Testis (tissue), 3 donors: ENCODE results near the gene MRPL42. TPM values are rescaled to one million over a fixed set of nuclear protein-coding genes. Genes with fewer than 3 reads are reported as not detected.

Experiments used
- DNase-seq: peaks from one replicate; pipeline ENCODE4 v3.0.0-alpha.2; 2019
- H3K27ac ChIP-seq, 2 donors: fragments of 200-600 bp; sonication (generic); one replicate each; pipeline ENCODE4 v1.5.1; 2019
- H3K27me3 ChIP-seq: fragments of 200-600 bp; sonication (generic); one replicate; pipeline ENCODE4 v1.5.1; 2019
- H3K36me3 ChIP-seq: fragments of 200-600 bp; sonication (generic); one replicate; pipeline ENCODE4 v1.5.1; 2017; ENCODE audit warnings: low read depth; ENCODE audit errors: missing control alignments
- H3K4me1 ChIP-seq: fragments of 200-600 bp; sonication (generic); one replicate; pipeline ENCODE4 v1.5.1; 2019
- H3K4me3 ChIP-seq, 2 donors: fragments of 200-600 bp; sonication (generic); one replicate each; pipeline ENCODE4 v1.5.1; 2017 to 2019
- H3K9me3 ChIP-seq: fragments of 200-600 bp; sonication (generic); one replicate; pipeline ENCODE4 v1.5.1; 2017
- POLR2A ChIP-seq: fragments of 450-650 bp; IDR thresholded peaks from one replicate; pipeline ENCODE4 v1.6.1; 2017; ENCODE audit warnings: antibody characterized with exemption, mild to moderate bottlenecking, moderate library complexity
- WGBS, 2 donors: methylation state at CpG; one replicate each; pipeline ENCODE4 v1.1.5; 2018; 5-methylcytosine and 5-hydroxymethylcytosine counted together
- intact Hi-C: fragments of 100-400 bp; cut with DNase I; formaldehyde crosslinking; loops from one replicate; pipeline ENCODE4 v1.15.1; 2023; ENCODE audit warnings: low total_unique reads
- polyA plus RNA-seq: library from polyadenylated mRNA; stranded (reverse); fragments of 350-450 nt; fragmentation: Illumina TruSeq; extraction: RNeasy Lipid Tissue Mini Kit (QIAGEN cat#74804); gene quantifications from one replicate; pipeline ENCODE4 v1.2.3, GENCODE V29; 2014; ENCODE audit warnings: low read depth, low replicate concordance; ENCODE audit not compliant: insufficient read depth
- total RNA-seq, 2 donors: library from RNA; depleted of rRNA; stranded (reverse); fragments of >200 nt; gene quantifications; one replicate each; pipeline ENCODE4 v1.2.3, GENCODE V29; 2016
- TF ChIP-seq, protein P1 (sequence below), 3 experiments: fragments of 450-650 bp in 2 of 3; fragments of 200-600 bp in 1 of 3; sonication (generic) in 1 of 3; IDR thresholded peaks; one replicate each; pipeline ENCODE4 v1.5.1; 2016 to 2019; ENCODE audit warnings: antibody characterized with exemption in 3 of 3, mild to moderate bottlenecking in 2 of 3, moderate library complexity in 1 of 3

MRPL42 gene
- total and polyA plus RNA-seq, 3 donors from 2014 or later = 38.8 to 93.5 (median 39.6) TPM

DNA sequence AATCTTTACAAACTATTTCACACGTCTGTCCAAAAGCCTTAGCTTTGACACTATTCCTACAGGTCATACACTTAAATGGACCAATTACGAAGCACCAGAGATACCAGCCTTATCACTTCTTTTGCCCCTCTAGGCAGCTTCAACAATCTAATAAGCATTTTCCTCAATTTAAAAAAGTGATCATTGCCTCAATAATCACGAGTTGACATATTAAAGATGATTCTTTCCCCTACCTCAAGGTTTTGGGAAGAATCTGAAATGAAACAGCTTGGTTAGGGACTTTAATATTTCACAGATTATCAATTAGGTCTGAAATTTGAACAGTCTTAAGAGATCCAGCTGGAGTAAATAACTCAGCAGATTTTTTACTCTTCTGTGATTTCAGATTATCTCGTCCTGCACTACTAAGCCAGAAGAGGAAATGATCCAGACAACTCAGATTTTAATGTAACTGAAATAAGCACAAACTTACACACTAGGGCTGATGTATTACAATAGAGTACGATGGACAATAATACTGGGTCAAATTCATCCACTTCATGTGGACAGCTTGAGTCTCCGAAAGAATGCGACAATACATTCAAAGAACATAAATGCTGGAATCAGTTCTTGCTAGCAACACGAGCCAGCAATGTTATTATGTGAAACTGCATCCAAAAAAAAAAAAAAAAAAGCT is 41.4 kb upstream of the MRPL42 start:
- TF ChIP-seq, protein P1, sequence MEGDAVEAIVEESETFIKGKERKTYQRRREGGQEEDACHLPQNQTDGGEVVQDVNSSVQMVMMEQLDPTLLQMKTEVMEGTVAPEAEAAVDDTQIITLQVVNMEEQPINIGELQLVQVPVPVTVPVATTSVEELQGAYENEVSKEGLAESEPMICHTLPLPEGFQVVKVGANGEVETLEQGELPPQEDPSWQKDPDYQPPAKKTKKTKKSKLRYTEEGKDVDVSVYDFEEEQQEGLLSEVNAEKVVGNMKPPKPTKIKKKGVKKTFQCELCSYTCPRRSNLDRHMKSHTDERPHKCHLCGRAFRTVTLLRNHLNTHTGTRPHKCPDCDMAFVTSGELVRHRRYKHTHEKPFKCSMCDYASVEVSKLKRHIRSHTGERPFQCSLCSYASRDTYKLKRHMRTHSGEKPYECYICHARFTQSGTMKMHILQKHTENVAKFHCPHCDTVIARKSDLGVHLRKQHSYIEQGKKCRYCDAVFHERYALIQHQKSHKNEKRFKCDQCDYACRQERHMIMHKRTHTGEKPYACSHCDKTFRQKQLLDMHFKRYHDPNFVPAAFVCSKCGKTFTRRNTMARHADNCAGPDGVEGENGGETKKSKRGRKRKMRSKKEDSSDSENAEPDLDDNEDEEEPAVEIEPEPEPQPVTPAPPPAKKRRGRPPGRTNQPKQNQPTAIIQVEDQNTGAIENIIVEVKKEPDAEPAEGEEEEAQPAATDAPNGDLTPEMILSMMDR (IDR thresholded peaks at IDR 0.05) = no peak
- no peak overlapping the region for H3K4me3 ChIP-seq
- 29 to 47% methylated on average over 8 of the region's 8 CpGs for WGBS, 2 donors
- DNase-seq = no peak
- H3K36me3 ChIP-seq = no peaks in the 10 kb centered on the region
- peaks cover 34% of the 10 kb centered on the region for H3K4me1 ChIP-seq
- H3K27ac ChIP-seq = peak overlapping the region in 1 of 2 donors; percentile 65
- H3K27me3 ChIP-seq = no peaks in the 10 kb centered on the region
- intact Hi-C loops = no loop called here
- no peaks in the 10 kb centered on the region for H3K9me3 ChIP-seq

DNA sequence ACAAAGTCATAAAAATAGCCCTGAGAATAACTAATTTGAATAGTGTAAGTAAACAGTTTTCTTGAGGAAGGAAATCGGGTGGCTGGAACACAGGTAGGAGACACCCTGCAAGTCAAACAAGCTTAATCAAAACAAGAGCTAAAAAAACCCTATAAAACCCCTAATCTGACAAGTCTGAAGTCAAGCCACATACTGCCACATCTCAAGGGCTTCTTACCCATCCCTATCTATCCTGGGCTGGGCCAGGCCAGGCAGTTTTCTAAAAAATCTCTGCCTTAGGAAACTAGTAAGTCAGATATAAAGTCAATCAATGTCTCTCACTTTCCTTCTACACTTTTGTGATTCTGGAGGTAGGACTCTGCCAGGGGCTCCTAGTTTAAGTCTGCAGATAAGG is 40.9 kb upstream of the MRPL42 start:
- Histone ChIP-seq H3K27me3 (no peaks in the 10 kb centered on the region), H3K9me3 (no peaks in the 10 kb centered on the region), H3K27ac (peak overlapping the region in 1 of 2 donors; percentile 65), H3K36me3 (no peaks in the 10 kb centered on the region), H3K4me1 (peaks cover 34% of the 10 kb centered on the region), H3K4me3 (no peak overlapping the region)
- WGBS, 2 donors = 11 to 18% methylated on average over 1 of the region's 1 CpG
- DNase-seq = no peak
- TF ChIP-seq POLR2A = no peak
- TF ChIP-seq, protein P1 (IDR thresholded peaks at IDR 0.05) = no peak
- intact Hi-C loops = no loop called here

DNA sequence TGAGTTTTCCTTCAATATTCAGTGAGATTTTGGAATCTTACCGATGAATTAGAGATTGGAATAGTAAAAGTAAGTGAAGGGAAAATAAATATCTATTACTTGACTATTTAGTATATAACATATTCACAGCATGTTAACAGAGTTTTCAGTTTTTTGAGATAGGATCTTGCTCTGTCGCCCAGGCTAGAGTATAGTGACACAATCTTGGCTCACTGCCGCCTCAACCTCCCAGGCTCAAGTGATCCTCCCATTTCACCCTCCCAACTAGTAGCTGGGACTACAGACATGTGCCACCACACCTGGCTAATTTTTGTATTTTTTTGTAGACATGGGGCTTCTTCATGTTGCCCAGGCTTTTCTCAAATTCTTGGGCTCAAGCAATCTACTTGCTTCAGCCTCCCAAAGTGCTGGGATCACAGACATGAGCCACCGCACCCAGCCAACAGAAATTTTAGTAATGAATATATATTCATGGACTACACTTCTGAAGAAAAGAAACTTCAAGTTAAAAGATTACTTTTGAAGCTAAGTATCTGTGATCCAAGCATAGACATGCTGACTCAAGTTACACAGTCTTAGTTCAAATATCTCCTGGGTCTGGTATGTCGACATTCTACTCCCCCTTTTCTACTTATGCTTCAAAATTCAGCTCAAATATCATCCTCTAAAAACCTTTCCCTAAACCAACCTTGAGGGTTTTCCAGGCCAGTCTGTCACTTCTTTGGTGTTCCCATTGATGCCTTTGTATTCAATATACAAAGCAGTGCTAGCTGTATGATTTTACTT is 39.3 kb upstream of the MRPL42 start:
- DNase-seq = no peak
- Histone ChIP-seq H3K27me3 (no peaks in the 10 kb centered on the region), H3K4me1 (peaks cover 34% of the 10 kb centered on the region), H3K36me3 (no peaks in the 10 kb centered on the region), H3K9me3 (no peaks in the 10 kb centered on the region), H3K4me3 (no peak overlapping the region), H3K27ac (no peak overlapping the region)
- whole genome bisulfite sequencing, 2 donors = 63 to 74% methylated on average over 5 of the region's 5 CpGs
- TF ChIP-seq POLR2A = no peak
- TF ChIP-seq, protein P1 (IDR thresholded peaks at IDR 0.05) = no peak
- intact Hi-C loops = no loop called here

DNA sequence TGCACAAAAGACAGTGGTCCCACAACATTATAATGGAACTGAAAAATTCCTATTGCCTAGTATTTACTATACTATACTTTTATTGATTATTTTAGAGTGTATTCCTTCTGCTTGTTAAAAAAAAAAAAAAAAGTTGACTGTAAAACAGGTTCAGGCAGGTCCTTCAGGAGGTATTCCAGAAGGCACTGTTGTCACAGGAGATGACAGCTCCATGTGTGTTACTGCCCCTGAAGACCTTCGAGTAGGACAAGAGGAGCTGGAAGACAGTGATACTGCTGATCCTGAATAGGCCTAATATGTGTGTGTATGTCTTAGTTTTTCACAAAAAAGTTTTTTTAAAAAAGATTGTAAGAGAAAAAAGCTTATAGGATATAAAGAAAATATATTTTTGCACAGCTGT is 37.9 kb upstream of the MRPL42 start:
- no peaks in the 10 kb centered on the region for H3K27me3 ChIP-seq
- no peak overlapping the region for H3K27ac ChIP-seq
- no peak for DNase-seq
- H3K4me3 ChIP-seq = no peak overlapping the region
- no peaks in the 10 kb centered on the region for H3K36me3 ChIP-seq
- H3K9me3 ChIP-seq = no peaks in the 10 kb centered on the region
- WGBS, 2 donors = 61 to 64% methylated on average over 1 of the region's 1 CpG
- no peak for TF ChIP-seq POLR2A
- TF ChIP-seq, protein P1 (IDR thresholded peaks at IDR 0.05) = no peak
- intact Hi-C loops = no loop called here
- peaks cover 34% of the 10 kb centered on the region for H3K4me1 ChIP-seq
